Stomach (tissue), 4 donors: ENCODE results near the gene SMYD3.

Source experiments
- EP300 ChIP-seq: sonication (generic); formaldehyde crosslinking; IDR thresholded peaks from one replicate; pipeline ENCODE4 v1.6.1; 2017; ENCODE audit warnings: antibody characterized with exemption
- POLR2A ChIP-seq, 4 donors: fragments of 450-650 bp; IDR thresholded peaks; one replicate each; pipeline ENCODE4 v1.6.1; 2016; ENCODE audit warnings: antibody characterized with exemption in 4 of 4, control low read depth in 2 of 4, mild to moderate bottlenecking in 1 of 4, moderate library complexity in 1 of 4
- POLR2AphosphoS5 ChIP-seq, 3 donors: sonication (generic); formaldehyde crosslinking; IDR thresholded peaks; one replicate each; pipeline ENCODE4 v1.6.1; 2016; ENCODE audit warnings: antibody characterized with exemption in 3 of 3

- TF ChIP-seq POLR2A (IDR thresholded peaks at IDR 0.05) (no peak), EP300 (no peak), POLR2AphosphoS5 (IDR thresholded peaks at IDR 0.05) (no peak)
Observed at GRCh38 chr1:245800901-245801605, 706.0 kb downstream of the SMYD3 start.
